ENCODE data around the gene OLA1. TPM values are rescaled to one million over a fixed set of nuclear protein-coding genes. Genes with fewer than 3 reads are reported as not detected.

OLA1 gene
- polyA plus RNA-seq, 2 of the 4 experiments (the other 2 are of a cell fraction) = 127 to 226 TPM

DNA sequence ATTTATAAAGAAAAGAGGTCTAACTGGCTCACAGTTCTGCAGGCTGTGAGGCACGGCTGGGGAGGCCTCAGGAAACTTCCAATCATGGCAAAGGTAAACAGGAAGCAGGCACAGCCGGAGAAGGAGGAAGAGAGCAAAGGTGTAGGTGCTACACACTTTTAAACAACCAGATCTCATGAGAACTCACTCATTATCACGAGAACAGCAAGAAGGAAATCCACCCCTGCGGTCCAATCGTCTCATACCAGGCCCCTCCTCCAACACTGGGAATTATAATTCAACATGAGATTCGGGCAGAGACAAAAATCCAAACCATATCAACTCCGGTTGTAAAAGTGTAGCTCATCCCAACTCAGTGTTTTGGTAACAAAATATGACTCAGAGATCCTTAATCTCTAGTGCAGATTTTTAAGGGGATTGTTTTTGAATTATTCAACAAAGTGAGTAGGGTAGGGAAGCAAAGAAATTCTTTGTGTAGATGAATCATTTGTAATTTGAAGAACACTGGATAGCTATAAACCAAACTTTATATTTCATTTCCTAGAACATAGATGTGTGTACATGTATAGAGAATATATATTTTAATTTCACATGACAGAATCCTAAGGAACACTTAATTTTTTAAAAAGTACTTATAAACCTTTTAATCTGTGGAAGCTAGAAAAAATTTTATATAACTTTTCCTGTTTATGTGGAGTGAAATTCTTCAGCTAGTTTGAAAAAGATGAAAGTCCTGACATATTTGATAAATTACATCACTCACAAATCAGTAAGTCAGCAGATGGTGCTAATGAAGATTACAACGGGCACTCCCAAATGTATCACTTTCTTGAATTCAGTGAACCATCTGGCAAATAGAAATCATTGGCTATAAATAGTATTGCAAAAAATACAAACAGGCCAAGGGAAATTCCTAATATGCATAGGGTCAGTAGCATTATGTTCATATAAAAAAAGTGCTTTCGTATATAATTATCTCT is 130.1 kb downstream of the OLA1 start:
- CTCF ChIA-PET = no interaction called here
- no peak for TF ChIP-seq PHF8 (IDR thresholded peaks at IDR 0.05; ENCODE audit: borderline replicate concordance, low read depth)
- TF ChIP-seq FOSL2 (IDR thresholded peaks at IDR 0.05) = no peak
- peak; percentile 34; the same call in 1 of the 2 replicates for TF ChIP-seq FOSL2 (CRISPR knock-in tag; IDR thresholded peaks at IDR 0.05)
- TF ChIP-seq FOSB (CRISPR knock-in tag; IDR thresholded peaks at IDR 0.05) = no peak
- TF ChIP-seq, protein P1, sequence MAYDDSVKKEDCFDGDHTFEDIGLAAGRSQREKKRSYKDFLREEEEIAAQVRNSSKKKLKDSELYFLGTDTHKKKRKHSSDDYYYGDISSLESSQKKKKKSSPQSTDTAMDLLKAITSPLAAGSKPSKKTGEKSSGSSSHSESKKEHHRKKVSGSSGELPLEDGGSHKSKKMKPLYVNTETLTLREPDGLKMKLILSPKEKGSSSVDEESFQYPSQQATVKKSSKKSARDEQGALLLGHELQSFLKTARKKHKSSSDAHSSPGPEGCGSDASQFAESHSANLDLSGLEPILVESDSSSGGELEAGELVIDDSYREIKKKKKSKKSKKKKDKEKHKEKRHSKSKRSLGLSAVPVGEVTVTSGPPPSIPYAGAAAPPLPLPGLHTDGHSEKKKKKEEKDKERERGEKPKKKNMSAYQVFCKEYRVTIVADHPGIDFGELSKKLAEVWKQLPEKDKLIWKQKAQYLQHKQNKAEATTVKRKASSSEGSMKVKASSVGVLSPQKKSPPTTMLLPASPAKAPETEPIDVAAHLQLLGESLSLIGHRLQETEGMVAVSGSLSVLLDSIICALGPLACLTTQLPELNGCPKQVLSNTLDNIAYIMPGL (CRISPR knock-in tag; IDR thresholded peaks at IDR 0.05; ENCODE audit: borderline replicate concordance) = no peak
- TF ChIP-seq, protein P2, sequence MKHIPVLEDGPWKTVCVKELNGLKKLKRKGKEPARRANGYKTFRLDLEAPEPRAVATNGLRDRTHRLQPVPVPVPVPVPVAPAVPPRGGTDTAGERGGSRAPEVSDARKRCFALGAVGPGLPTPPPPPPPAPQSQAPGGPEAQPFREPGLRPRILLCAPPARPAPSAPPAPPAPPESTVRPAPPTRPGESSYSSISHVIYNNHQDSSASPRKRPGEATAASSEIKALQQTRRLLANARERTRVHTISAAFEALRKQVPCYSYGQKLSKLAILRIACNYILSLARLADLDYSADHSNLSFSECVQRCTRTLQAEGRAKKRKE (CRISPR knock-in tag; IDR thresholded peaks at IDR 0.05; ENCODE audit: low read depth) = no peak
- no peak for TF ChIP-seq CHD2 (IDR thresholded peaks at IDR 0.05; ENCODE audit: low read length, partially characterized antibody)
- TF ChIP-seq GATA3 (IDR thresholded peaks at IDR 0.05; ENCODE audit: borderline replicate concordance) = peak; percentile 20; the same call in 1 of the 2 replicates
- no peak for TF ChIP-seq HOXA7 (CRISPR knock-in tag; IDR thresholded peaks at IDR 0.05)
- ATAC-seq = peak in 1 of 2 experiments; percentile 66; a peak in 3 of 6 replicates
- no peak overlapping the region for H3K4me3 ChIP-seq
- WGBS (ENCODE audit: missing lambda C conversion rate) = 69% methylated on average over 9 of the region's 9 CpGs
- no peak for FAIRE-seq
- peak overlapping the region in 1 of 2 experiments; percentile 58; a peak in 3 of 6 replicates for H3K27ac ChIP-seq
- peak in 1 of 2 experiments; percentile 9 for DNase-seq (ENCODE audit: low read depth in 1 of 2, low spot score in 1 of 2)
- H3K4me2 ChIP-seq = peak overlapping the region; percentile 40
- POLR2A ChIA-PET = no interaction called here
- H3K4me1 ChIP-seq = peaks cover 54% of the 10 kb centered on the region
- no peaks in the 10 kb centered on the region for H3K9me3 ChIP-seq

DNA sequence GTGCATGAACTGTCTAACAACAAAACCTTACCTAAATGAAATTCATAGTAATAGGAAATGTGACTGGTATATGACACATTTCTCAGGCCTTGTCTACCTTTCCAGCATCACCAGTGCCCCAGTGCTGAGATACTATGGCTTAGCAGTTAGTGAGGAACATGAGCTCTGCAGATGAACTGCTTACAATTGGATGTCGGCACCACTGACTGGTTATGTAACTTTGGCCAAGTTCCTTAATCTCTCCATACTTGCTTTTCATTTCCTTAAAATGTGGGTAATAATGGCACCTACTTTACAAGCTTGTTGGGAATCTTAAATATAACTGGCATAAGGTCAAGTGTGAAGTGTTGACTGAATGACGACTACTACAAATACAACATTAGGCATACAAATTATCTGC is 136.3 kb downstream of the OLA1 start:
- POLR2A ChIA-PET = no interaction called here
- Histone ChIP-seq H3K9me3 (no peaks in the 10 kb centered on the region), H3K4me3 (no peak overlapping the region), H3K4me1 (no peaks in the 10 kb centered on the region), H3K4me2 (no peak overlapping the region), H3K27ac (no peak overlapping the region)
- TF ChIP-seq EHMT2 (IDR thresholded peaks at IDR 0.05; ENCODE audit: low read depth) (no peak), PHF8 (IDR thresholded peaks at IDR 0.05; ENCODE audit: borderline replicate concordance, low read depth) (no peak), KDM1A (IDR thresholded peaks at IDR 0.05; ENCODE audit: low read depth) (no peak), CEBPB (IDR thresholded peaks at IDR 0.05) (no peak), FOSB (CRISPR knock-in tag; IDR thresholded peaks at IDR 0.05) (no peak), RNF2 (IDR thresholded peaks at IDR 0.05; ENCODE audit: borderline replicate concordance, low read depth) (no peak)
- CTCF ChIA-PET = no interaction called here
- 93% methylated on average over 2 of the region's 2 CpGs for WGBS (ENCODE audit: missing lambda C conversion rate)
- ATAC-seq (no peak), DNase-seq (ENCODE audit: low read depth in 1 of 2, low spot score in 1 of 2) (no peak), FAIRE-seq (peak; percentile 39)

DNA sequence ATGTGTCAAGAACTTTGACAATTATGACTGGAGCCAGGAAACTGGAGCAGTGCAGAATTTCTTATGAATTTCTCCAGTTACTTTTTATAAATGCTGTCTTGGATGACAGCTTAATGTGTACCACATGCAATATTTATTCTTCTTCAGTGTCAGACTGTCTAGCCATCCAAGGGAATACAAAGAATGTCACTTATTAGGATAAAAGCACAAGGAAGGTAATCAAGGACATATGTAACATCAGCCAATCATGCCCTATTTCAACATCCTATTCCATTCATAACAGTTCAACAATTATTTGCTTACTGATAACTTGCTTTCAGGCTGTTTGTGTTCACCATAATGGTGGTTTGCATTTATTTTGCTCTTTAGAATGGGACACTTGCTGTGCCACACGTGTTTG is 139.8 kb downstream of the OLA1 start:
- Histone ChIP-seq H3K9me3 (no peaks in the 10 kb centered on the region), H3K4me1 (no peaks in the 10 kb centered on the region), H3K27ac (no peak overlapping the region), H3K4me3 (no peak overlapping the region), H3K4me2 (no peak overlapping the region)
- ATAC-seq (no peak), DNase-seq (ENCODE audit: low read depth in 1 of 2, low spot score in 1 of 2) (no peak), FAIRE-seq (no peak)
- TF ChIP-seq MYC (IDR thresholded peaks at IDR 0.05; ENCODE audit: borderline replicate concordance, low read length) (no peak), PHF8 (IDR thresholded peaks at IDR 0.05; ENCODE audit: borderline replicate concordance, low read depth) (no peak), ZSCAN20 (CRISPR knock-in tag; IDR thresholded peaks at IDR 0.05) (no peak), MAZ (IDR thresholded peaks at IDR 0.05; ENCODE audit: borderline replicate concordance, low read depth, low read length) (no peak), MAFK (IDR thresholded peaks at IDR 0.05; ENCODE audit: partially characterized antibody) (no peak), GATA3 (IDR thresholded peaks at IDR 0.05; ENCODE audit: borderline replicate concordance) (no peak), CHD4 (IDR thresholded peaks at IDR 0.05; ENCODE audit: borderline replicate concordance) (no peak), TP53 (CRISPR knock-in tag; IDR thresholded peaks at IDR 0.05) (no peak), FOXS1 (CRISPR knock-in tag; IDR thresholded peaks at IDR 0.05) (no peak)
- TF ChIP-seq, protein P1 (CRISPR knock-in tag; IDR thresholded peaks at IDR 0.05; ENCODE audit: borderline replicate concordance) = no peak
- 77% methylated on average over 1 of the region's 1 CpG for WGBS (ENCODE audit: missing lambda C conversion rate)
- CTCF ChIA-PET = no interaction called here
- POLR2A ChIA-PET = no interaction called here

Data from A549 (cell line).